Tongue (tissue), 2 donors: Measurements from ENCODE around the gene FBXO48. TPM values are rescaled to one million over a fixed set of nuclear protein-coding genes. Genes with fewer than 3 reads are reported as not detected.

ENCODE experiments used
- DNase-seq: peaks from one replicate; pipeline ENCODE4 v3.0.0-alpha.2; 2015
- total RNA-seq: library from RNA; depleted of rRNA; stranded (reverse); fragments of >200 nt; gene quantifications from one replicate; pipeline ENCODE4 v1.2.3, GENCODE V29; 2014

FBXO48 gene
- total RNA-seq, 1 donor from 2014 or later: 0.82 TPM

DNA sequence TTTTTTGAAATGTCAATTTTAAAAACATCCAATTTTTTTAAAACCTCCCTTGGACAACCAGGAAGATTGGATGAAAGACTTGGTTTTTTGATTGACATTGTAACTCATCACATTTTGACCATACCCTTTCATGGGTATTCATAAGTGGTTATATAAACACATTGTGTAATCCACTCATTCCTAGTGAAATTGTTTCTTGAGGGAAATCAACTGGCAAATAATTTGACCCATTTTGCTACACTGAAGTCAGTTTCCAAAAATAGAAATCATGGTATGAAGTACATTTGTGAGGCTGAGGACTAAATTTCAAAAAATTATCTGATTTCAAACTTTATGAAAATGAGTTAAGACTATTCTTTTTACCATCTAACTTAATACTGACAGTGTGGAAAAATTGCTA lies 31.5 kb downstream of the FBXO48 start:
- no peak for DNase-seq

DNA sequence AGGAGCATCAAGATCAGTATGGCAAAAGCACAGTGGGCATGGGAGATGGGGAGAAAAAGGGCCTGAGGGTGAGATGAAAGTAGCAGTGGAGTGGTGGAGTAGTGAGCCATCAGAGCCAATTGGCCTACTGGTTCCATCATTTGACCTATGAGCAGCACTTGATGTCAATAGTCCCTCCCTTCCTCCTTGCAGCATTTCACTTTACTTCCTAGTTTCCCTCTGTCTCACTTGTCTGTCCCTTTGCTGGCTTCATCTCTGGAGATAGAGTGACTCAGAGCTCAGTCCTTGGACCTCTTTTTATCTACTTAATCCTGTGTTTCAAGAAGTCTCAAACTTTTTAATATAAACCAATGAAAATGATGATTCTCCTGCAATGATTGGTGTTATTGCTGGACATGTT lies 32.1 kb downstream of the FBXO48 start:
- DNase-seq: no peak

- DNase-seq: no peak
Measured at GRCh38 chr2:68432696-68433658, 34.1 kb downstream of the FBXO48 start.

DNA sequence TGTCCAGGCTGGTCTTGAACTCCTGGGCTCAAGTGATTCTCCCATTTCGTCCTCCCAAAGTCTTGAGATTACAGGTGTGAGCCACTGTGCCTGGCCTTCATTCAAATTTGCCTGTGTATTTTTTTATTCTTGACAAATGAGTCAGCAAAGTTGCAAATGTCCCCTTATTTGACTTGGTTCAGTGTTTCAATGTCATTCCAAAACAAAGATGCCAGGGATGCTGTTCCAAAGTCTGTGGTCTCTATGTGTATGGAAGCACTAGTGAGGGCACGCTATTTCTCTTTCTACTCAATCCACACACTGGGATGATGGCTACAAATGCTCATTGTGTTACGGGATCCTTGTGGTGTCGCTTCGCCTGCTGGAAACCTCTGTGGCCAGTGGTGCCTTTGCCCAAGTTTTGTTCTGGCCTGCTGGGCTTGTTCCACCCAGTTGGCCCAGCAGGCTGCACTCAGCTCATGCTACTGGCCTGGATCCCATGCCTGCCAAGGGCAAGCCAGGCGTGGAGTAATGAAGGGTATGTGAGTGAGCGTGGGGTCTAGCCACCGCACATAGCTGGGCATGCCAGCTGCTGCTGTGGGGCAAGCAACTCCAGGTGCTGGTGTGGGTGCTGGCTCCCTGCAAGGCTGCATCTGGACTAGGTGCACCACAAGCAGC lies 35.6 kb downstream of the FBXO48 start:
- DNase-seq: no peak

- no peak for DNase-seq
Measured at GRCh38 chr2:68429311-68429826, 37.7 kb downstream of the FBXO48 start.

- no peak for DNase-seq
Measured at GRCh38 chr2:68428746-68429145, 38.3 kb downstream of the FBXO48 start.

DNA sequence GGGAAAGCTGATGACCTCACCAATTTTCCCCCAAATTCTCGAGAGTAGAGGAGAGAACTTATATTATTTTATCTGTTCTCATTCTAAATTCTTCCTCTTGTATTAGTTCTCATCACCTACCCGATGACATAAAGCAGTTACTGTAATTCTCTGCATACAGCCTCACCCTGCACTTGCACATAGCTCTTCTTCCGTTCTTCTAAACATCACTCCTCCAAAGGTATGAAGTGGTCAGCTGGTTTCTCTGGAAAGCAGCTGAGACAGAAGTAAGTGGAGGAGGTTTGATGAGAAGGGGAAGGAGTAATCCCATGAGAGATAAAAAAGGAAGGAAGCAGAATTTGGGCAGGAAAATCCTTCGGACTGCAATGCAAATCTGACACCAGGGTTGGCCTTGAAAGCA lies 39.0 kb downstream of the FBXO48 start:
- no peak for DNase-seq

DNA sequence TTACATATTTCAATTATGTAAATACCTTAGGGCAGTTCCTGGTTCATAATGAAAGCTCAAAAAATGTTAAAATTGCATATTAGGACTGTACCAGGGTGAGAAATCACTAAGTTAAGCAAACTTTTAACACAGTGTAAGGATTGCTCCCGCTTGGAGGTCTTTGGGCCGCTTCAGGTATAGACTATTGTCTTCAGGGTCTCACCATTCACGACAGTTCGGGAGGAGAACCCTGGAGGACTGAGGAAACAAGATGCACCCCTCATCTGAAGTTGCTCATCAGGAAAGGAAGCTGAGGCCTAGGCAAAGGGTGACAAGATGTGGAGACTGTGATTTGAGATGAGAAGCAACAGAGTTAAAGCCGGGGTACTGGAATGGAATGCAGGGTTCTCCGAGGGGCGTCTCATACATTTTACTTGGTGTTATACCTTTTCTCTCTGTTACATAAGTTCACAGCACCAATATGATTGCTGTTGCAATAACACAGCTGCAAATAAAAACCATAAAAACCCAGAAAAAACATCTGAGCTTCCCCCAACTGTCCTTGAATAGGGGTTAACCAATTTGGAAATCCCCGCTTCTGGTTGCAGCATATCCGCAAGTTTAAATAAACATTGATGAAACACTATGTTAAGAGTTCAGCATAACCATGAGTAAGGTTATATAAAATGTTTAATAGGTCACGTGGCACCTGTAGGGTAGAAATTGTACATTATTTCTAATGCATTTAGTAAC lies 40.1 kb downstream of the FBXO48 start:
- no peak for DNase-seq

GRCh38 chr2:68426446-68426845 lies 40.6 kb downstream of the FBXO48 start:
- no peak for DNase-seq

DNA sequence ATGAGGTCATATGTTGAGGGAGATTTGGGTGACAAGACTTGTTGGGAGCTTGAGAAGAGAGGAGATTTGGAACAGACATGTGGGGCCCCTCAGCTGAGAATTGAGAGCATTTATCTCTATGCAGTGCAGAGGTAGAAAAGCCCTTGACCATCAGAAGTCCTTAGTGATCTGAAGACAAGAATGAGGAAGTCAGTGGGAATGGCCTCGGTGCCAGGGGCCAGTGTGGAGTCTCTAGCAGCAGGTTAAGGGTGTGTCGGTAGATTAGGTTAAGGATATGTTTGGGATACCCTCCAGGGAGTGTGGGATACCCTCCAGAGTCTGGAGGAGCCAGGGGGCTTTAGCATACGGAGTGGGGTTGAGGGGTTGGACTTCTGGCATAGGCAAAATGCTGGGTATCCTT lies 41.6 kb downstream of the FBXO48 start:
- DNase-seq: no peak

DNA sequence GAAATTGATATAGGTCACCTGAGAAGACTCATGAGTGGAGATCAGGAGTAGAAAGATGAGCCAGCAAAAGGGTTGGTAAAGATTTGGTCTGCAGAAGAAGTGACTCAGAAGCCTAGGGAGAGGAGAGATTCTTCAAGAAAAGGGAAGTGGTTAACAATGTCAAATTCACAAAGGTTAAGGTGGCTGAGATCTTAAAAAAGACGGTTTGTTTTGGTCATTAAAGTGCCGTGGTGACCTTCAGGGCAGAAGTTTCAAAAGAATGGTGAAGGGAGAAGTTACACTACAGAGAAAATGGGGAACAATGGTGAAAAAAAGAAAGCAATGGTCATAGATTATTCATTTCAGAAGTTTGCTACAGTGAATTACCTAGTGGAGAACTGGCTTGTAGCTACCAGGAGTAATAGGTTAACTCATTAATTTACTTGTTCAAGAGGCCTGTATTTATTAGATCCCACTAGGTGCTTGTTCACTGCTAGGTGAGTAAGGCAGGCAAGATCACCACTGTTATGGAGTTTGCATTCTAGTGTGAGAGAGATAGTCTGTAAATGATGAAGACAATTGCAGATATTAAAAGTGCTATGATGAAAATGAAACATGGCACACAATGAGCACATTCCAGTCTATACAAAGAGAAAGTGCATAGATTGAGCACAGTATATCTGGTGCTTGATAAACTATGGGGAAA lies 43.0 kb downstream of the FBXO48 start:
- DNase-seq: no peak

DNA sequence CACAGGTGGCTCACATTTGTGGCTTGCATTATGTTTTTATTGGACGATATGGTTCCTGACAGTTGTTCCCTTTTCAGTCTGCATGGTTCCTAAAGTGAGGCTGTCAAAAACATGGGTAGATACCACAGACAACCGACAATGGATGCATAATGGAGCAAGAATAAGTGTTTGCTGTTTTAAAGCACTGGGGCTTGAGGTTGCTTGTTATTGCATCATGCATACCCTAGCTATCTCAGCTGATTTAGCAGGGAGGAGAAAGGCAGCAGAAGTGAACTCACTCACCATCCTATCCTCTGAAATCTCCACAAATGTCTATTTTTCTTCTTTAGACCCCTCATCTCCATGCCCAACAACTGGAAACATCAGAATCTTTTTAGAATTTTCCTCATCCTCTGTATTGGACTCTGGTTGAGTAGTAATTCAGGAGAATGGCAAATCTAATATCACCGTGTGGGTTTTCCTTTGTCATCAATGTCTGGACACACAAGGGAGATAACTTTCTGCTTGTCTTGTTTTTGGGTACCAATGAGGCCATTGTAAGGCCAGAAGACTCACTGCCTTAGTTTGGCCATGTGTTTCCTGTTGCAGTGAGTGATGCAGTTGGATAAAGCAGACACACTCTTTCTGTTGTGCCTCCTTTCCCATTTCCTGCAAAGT lies 46.7 kb downstream of the FBXO48 start:
- no peak for DNase-seq

- DNase-seq: no peak
Measured at GRCh38 chr2:68418855-68419254, 48.2 kb downstream of the FBXO48 start.

DNA sequence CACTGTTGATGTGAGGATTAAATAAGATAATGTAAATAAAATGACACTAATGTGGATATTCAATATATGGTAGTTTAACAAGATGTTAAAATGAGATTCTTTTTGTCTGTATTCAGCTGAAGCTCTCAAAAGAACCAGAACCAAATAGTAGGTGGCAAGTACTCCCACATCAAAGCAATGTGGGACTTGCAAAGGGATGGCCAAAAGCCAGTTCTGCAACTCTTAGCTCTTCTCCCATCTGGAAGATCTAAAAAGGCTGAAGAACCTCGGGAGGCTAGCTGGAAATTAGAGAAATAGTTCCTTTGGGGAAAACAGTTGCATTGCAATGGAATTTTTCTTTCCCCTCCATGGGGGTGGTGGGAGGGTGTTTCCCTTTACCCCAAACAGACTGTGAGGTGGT lies 48.7 kb downstream of the FBXO48 start:
- DNase-seq: no peak

- DNase-seq: no peak
Measured at GRCh38 chr2:68417926-68418325, 49.2 kb downstream of the FBXO48 start.

DNA sequence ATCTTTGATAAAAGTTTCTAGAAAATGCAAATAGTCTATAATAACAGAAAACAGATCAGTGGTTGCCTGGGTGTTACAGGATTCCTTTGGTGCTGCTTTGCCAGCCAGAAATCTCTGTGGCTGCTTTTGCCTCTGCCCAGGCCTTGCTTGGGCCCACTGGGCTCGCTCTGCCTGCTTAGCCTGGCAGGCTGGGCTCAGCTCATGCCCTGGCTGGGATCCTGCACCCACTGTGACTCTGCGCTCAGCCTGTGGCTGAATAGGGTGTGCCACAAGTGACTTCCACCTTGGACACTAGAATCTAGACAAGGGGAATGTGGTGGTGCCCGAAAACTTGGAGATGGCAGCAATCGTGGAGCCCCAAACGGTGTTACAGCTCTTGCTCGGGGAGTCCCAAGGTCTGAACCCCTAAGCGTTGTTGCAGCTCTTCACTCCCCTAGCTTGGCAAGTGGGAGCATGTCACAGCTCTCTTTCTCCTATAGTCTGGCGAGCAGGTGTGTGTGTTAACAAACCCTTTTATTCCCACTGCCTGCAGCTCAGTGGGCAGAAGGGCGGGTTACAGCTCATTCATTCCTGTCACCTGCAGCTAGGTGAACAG lies 50.9 kb downstream of the FBXO48 start:
- no peak for DNase-seq

DNA sequence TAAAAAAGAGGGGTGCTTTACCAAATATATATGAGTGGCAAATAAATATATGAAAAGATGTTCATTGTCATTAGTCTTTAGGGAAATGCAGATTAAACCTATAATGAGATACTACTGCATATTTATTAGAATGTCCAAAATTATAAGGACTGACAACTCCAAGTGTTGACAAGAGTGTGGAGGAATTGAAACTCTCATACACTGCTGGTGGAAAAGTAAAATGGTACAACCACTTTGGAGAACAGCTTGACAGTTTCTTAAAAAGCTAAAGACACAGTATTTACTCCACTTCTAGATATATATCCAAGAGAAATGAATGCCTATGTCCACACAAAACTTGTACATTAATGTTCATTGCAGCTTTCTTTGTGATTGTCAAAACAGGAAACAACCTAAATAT lies 51.6 kb downstream of the FBXO48 start:
- DNase-seq: no peak

- no peak for DNase-seq
Measured at GRCh38 chr2:68414876-68415275, 52.2 kb downstream of the FBXO48 start.

DNA sequence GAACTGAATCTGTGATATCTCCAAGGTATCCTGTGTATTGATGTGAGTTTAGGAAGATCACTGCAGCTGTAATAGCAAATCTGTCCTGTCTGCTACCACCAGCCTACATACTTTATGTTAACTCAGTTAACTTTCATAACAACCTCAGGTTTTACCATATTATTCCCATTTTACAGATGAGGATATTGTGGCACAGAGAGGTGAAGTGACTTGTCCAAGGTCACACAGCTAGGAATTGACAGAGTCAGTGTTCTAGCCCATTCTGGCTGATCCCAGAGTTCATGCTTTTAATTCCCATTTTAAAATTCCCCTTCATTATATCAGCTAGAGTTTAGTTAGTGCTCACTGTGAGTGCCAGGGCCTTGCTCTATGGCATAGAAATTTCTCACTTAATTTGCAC lies 52.6 kb downstream of the FBXO48 start:
- DNase-seq: no peak

DNA sequence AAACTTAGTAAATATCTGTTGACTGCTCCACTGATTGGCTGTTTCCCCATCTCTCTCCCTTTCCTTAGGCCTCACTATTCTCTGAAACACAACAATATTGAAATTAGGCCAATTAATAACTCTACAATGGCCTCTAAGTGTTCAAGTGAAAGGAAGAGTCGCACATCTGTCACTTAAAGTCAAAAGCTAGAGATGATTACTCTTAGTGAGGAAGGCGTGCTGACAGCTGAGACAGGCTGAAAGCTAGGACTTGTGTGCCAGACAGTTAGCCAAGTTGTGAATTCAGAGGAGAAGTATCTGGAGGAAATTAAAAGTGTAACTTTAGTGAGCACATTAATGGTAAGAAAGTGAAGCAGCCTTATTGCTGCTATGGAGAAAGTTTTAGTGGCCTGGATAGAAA lies 53.6 kb downstream of the FBXO48 start:
- DNase-seq: no peak

DNA sequence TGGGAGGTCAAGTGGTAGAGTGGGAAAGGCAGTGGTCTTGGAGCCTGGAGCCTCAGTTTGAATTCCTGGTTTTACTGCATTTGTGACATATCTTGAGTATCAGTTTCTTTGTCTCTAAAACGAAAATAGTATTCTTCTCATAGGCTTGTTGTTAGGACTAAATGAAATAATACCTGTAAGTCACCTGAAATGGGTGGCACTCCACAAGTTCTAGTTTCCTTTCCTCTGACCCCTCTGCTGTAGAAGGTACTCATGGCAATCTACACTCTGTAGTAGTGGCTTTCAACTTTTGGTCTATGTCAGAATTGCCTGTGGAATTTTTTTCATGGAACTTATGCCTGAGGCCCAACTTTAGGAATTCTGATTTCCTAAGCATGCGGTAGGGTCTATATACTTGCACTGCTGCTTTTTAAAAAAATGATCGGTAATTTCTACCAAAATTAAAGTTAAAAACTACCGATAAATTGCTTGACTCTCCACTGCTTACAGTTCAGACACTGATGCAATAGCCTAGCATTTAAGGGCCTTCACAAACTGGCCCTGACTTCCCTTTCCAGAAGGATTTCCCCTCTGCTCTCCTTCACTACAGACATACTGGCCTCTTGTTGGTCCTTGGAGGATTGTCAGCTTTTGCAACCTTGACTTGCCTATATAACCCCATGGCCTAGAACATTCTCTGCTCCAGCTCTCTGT lies 54.8 kb downstream of the FBXO48 start:
- no peak for DNase-seq
